KBM-7 (cell line): Measurements from ENCODE around the gene LHX8.
A peak's percentile ranks its signal among the peaks of the same experiment; 100 is the strongest.
"Not testable (repeated sequence)": the region's sequence is repeated elsewhere in the genome, so short reads cannot be mapped to it uniquely, and the experiment has no call there.

Experiments used
- DNase-seq: peaks from one replicate; pipeline ENCODE4 v3.0.0-alpha.2; 2015
- in situ Hi-C: fragments of 300-500 bp; cut with MboI; formaldehyde crosslinking; loops from 2 replicates; pipeline ENCODE4 v1.14.3; 2020; ENCODE audit warnings: low sequenced_read_pairs, low pct_unique_long_range_greater_than_20kb, mixed read lengths

The LHX8 gene

DNA sequence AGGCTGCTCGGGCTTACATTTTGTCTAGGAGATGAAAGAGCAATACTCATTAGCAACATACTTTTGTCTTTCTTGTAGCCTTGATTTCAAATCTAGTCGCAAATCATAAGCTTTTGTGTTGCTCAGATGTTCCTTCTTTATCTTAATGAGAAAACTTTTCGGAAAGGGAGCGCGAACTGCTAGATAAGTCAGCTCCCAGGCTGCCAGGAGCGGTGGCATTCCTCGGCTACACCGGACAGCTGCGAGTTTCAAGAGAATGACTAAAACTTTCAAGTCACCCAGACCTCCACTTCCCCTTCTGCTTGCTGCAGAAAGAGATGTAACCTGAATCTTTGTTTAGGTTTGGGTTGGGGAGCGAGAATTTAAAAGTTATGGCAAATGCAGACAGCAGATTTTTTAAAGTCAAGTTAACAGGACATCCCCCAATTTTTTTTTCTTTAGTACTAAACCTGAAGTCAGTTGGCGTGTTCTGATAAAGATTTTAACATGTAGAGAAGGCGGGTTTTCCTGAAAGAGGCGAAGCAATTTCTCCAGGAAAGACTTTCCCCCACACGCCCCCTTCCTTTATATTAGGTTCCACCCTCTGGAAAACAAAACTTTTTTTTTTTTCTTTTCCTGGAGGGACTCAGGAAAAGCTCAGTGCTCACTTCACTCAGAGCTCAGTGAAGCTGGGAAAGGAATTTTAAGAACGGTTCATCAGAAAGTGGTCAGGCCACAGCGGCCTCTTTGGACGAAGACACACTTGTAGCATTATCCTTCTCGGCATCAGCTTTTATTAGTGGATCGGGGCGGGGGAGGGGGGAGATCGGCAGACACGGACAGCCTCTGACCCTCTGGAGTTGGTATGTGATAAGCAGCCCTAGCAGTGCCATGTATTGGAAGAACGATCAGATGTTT, at the start of gene LHX8:
Gene LHX8 (plus strand): TSS at position 639 of the 897 bp plus-strand sequence. CDS start 2,227 bp downstream, outside the sequence.
- DNase-seq = peak; percentile 11
- in situ Hi-C loops = no loop called here

DNA sequence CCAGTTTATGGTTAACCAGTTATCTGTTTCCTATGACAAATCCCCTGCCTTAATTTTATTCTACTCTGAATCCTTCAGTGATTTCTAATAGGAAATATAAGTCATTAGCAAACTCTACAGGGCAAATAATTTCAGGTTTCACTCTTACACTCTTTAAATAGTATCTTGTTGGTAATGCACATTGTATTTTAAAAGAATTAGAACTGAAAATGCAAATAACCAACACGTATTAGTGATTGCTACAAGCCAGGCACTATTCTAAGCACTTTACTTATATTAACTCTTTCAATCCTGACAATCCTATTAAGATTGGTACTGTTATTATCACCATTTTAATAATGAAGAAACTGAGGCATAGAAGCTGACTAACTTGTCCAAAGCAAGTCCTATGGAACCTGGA, 48.3 kb upstream of the LHX8 start:
- DNase-seq = no peak
- in situ Hi-C loops = no loop called here

DNA sequence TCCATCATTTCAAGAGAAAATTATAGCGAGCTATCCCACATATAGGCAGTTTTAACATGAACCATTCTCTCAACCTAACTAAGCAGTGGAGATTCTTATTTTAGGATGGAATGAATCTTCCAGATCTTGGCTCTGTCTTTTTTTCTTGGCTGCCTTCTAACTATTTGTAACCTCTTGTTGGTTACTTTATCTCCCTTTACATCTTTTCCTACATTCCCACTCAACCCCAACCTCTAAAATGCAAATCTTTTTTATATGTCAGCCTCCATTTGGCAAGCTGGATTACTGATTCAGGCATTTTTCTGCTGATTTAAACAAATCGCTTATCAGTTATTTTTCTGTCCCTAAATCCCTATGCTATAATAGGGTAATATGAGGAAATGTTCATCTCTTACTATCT, 46.9 kb upstream of the LHX8 start:
- in situ Hi-C loops = no loop called here
- DNase-seq = no peak

DNA sequence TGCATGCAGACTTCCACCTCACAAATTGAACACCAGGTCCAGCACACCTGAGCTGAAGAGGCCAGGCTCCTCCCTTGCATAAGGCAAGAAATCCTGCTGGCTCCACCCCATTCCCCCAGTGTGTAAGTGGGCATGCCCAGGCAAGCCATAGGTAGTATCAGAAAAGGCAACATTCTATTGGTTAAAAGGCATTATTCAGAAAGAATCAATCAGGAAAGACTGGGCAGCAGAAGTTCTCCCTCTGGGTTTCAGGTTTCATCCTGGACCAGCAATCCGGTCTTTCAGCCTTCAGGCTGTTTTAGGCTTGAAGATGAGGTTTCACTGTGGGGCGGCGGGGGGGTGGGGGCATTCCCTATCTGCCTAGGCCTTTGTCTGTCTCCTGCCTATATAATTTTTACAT, 42.0 kb upstream of the LHX8 start:
- in situ Hi-C loops = no loop called here
- DNase-seq = peak; percentile 3

DNA sequence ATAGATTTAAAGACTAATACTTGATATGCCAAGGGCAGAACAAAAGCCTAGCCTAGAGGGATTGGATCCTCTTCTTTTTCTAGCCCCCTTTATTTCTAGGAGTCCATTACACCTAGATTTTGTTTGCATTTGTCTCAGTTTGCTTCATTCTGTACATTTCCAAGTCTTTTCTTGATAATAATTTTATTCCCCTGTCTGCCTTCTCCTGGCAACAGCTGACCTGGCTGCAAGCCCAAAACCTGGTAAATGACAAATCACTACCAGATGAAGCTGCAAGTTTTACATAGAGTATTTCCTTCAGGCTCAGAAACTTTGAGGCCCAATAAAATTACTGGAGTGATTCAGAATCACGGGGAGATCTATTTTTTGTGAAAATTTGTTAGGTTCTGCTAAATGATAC, 36.5 kb upstream of the LHX8 start:
- in situ Hi-C loops = no loop called here
- no peak for DNase-seq

DNA sequence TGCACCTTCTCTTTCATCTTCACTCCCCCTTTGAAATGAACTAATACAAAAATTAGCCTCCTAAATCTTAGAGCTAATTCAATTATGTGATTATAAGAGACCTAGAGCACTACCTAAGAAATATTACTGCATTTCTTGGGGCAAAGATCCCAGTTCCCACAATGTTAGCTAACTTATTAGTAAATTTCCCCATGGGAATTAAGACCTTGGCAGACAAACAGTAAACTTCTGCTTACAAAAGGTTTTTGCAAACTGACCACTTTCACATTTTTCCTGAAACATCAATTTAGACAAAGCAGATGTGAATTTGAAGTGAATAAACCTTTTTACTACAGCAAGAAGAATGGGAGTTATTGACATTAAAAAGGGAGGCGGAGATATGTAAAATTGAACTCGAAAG, 34.6 kb upstream of the LHX8 start:
- in situ Hi-C loops = no loop called here
- DNase-seq = no peak

DNA sequence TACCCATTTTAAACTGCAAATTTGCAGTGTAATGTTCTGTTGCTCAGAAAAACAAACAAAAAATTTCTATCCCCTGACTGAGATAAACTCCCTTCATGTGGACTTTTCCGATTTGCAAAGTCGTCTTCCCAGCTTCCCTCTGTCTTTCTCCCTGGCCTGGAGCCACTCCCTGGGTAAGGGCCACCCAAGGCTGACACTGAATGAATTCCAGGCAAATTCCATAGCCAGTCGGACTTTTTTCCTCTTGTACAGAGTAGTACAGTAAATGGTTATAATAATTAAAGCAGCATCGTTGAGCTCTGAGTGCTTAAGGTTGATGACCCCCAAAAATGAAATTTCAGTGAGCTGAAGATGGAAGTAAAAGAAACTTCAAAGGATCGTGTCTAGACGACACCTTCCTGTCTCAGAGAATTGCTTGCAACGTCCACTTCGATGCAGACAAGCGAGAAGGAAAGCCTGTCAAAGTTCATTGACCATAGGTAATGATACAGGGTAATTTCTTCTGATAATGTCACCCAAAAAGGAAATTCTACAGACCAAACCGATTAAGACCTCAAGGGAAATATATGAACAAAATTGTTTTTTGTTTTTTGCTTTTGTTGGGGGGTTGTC, 33.6 kb upstream of the LHX8 start:
- no peak for DNase-seq
- in situ Hi-C loops = no loop called here

DNA sequence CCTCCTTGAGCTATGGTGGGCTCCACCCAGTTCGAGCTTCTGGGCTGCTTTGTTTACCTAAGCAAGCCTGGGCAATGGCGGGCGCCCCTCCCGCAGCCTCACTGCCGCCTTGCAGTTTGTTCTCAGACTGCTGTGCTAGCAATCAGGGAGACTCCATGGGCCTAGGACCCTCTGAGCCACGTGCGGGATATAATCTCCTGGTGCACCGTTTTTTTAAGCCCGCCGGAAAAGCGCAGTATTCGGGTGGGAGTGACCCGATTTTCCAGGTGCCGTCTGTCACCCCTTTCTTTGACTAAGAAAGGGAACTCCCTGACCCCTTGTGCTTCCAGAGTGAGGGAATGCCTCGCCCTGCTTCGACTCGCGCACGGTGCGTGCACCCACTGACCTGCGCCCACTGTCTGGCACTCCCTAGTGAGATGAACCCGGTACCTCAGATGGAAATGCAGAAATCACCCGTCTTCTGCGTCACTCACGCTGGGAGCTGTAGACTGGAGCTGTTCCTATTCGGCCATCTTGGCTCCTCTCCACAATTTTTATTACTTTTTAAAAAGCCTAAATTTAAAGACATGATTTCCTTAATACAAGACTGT, 21.7 kb upstream of the LHX8 start:
- DNase-seq, in situ Hi-C loops: not testable (repeated sequence)

DNA sequence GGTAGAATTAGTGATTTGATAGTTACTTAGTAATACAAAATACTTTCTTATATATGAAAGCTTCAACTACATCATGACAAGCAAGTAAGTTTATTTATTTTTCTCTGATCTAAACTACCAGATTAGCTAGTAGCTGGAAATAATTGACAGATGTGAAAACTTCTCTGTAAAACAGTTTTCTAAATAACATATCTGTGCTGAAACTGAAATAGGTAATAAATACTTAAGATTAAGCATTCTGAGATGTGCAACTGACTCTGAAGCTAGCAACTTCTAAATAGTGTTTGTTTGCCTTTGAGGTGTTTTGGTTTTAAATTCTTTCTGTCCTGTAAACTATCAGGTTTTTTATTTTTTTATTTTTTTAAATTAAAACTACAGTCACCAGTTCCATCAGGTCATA, 18.5 kb upstream of the LHX8 start:
- DNase-seq = no peak
- in situ Hi-C loops = no loop called here

DNA sequence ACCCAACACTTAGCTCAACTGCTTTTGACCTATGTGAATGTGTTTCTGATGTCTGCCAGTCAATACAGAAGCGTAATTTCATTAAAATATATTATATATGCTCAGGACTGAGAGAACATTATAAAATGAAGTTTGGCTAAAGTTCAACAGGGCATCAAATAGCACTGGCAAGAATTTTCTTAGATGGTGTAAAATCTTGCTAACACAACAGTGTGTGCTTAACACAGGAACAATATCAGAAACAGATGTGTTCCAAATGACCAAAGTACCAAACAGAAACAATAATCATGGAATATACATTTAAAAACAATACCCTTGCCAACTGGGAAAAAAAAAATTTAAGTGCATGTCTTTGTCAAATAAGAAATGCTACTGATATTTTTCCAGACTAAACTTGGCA, 10.4 kb upstream of the LHX8 start:
- no peak for DNase-seq
- in situ Hi-C loops = no loop called here

DNA sequence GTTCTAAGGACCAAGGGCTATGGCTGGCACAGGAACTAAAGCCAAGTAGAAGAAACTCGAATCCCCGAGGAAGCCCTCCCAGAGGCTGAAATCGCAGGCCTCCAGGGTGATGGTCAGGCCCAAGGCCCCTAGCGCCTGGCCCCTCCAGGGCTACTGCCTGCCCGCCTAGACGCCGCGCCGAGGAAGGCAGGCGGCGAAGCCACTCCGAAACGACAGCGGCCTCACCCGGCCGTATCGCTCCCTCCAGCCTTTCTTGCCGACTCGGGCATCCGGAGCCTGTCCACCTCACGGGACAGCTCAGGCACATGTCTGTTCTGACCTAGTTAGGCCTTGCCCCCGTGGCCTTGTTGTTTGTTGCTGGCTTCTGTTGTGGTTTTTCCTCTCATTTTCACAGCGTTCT, 9.7 kb upstream of the LHX8 start:
- in situ Hi-C loops = no loop called here
- no peak for DNase-seq

DNA sequence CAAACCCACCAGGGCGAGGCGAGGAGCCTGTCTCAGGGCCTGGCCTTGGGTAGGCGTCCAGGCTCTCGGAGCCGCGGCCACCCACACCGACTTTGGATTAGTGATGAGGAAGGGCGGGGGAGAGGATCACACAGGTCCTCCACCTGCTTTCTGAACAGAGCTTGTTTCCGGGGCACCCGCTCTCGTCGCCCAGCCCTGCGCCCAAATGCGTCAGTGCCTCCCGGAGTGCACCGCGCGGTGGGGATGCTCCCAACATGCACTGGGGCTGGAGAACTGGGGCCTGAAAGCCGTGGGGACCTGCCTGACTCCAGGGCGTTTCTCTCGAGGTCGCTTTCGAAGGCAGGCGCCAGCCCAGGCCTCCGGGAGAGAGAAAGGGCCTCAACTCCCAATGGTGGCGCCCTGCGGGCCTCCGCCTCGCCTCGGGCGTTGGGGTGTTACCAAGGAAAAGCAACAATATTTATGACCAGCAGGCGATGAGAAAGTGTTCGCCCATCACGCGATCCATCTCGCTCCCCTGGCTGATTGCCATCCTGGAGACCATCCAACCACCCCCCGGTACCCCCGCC, 8.9 kb upstream of the LHX8 start:
- in situ Hi-C loops = no loop called here
- no peak for DNase-seq

DNA sequence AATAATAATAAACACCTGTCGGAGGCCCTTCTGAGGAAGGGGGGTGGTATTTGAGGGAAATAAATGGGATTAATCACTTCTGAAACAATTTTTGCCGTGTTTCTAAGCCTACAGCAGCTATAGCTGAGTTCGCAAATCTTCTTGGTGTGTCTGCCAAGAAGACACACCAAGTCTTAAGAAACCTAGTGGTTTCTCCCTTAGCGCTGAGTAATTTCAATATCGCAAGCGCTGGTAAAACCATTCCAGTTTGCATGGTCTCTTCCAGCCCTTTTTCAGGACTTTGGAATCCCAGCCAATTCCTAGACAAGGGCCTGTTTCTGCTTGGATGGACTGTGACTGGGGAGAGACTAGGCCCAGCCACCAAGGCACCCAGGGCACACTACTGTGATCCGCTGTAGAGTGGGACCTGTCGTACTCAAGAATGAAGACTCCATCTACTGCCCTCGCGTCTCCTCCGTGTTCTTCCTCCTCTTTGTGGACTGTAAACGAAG, 7.5 kb upstream of the LHX8 start:
- no peak for DNase-seq
- in situ Hi-C loops = no loop called here

DNA sequence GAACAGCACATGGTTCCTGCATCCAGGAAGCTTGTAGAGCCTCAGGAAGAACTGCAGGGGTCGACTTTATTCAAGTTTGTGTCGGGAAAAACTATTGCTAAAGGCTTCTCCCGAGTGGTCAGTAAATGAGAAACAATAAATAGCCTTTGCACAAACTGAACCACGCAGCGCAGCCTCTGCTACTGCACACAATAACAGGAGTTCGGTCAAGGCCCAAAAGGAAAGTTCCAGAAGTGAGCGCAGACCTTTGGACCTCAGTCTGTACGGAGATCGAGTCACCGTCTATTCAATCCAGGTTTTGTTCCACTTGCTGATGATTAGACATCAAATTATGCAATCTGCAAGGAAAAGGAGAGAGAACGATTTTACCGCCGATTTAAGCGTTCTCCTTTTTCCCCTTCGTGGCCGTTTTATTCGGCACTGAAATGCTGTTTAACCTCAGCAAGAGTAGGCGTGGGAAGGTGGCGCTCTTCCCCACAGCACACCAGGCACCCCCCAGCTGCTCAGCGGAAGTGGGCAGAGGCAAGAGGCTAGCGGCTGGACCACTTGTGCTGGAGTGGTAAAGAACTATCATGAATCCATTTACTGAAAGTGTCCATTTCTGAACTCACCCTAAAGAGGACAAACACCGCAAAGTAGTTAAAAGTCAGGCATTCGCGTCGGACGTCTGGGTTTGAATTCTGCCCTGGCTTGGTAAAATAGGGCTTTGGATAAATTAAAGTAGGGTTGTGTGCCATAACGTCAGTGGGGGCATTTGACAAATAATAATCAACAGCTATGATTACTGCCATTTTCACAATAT, 6.1 kb upstream of the LHX8 start:
- in situ Hi-C loops = no loop called here
- DNase-seq = no peak

DNA sequence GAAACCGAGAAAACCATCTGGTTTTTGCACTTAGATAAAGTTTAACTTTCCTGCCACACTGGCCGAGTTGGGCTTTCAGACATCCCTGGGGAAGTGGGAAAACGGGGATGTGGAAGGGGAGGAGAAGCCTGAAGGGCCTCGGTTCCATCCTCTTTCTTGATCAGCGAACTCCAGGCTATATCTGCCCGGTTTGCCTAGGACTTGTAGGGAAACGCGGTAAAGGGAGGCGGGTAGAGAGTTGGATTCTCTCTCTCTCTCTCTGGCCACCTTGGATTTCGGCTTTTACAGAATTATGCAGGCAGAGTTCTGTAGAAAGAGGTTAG, 4.6 kb upstream of the LHX8 start:
- in situ Hi-C loops = no loop called here
- no peak for DNase-seq

DNA sequence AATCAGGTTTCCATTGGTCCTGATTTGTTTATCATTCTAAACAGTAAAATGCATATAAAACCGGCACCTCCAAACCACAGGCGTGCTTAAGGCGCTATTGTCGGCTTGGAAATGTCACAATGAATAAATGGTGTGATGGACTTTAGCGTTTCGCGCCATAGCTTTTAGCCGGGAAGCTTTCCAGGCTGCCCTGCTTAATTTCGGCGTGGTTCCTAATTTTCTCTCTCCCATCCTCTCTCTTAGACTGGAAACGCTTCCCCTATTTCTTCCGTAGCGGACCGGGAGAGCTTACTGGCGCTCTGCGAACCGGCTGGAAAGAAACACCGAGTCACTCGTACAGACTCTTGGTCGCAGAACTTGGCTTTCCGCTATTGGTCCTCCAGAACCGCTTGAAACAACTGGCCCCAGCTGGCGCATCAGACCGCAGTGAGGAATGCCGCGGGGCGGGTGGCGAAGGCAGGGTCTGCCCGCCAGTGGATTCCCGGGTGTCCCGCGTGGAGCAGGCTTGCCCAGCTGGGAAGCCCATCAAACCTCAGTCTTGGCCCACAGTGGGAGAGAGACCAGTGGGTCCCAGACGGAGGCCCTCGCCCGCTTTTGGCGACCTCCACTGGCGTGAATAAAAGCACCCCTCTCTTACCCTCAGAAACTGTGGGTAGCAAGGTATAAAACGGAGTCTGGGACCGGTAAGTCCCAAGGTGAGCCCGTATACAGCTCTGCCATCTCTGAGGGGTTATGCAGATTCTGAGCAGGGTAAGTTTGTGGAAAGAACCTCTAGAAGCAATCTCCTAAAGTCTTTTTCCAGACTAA, 4.0 kb upstream of the LHX8 start:
- in situ Hi-C loops = no loop called here
- no peak for DNase-seq

DNA sequence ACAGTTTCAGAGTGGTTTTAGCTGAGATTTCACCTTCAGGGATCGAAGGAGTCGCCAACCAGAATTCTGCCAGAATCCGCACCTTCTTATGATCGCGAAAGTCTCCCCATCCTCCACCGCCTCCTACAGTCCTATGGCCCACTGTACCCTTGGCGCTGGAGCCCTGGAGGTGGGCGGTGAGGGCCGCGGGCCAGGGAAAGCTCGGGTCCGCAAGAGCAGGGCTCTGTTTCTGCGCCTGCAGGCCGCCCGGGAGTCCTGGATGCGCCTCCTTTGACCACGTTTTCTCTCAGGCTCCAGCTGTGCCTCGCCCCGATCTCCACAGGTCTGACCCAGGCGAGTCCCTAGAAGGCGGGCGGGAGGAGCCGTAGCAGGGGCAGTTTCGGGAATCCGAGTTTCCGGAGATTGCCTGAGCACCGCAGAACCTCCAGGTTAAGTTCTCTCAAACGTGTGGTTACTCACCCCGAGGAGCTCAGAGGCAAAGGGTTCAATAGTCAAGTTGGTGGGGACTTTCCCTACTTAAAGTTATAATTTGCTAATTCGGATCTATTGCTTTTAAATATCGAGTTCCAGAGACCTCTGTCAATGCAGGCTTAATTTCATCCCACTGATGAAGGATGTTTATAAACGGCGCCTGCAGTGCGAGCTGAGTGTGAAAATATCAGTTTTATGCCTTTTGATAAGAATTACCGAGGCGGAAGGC, 3.2 kb upstream of the LHX8 start:
- DNase-seq = no peak
- in situ Hi-C loops = no loop called here
